H1 (cell line): ENCODE measurements around the gene FAU. TPM values are rescaled to one million over a fixed set of nuclear protein-coding genes. Genes with fewer than 3 reads are reported as not detected.
A peak's percentile ranks its signal among the peaks of the same experiment; 100 is the strongest.

Experiments
- CTCF ChIA-PET: fragments of 300-600 bp; sonication (Branson Sonifier 250); formaldehyde crosslinking; loops from one replicate; lab custom pipeline; 2021; ENCODE audit not compliant: partially characterized antibody; lab: Charles Lee
- POLR2A ChIA-PET: fragments of 300-600 bp; sonication (Branson Sonifier 250); formaldehyde crosslinking; loops from one replicate; lab custom pipeline; 2021; ENCODE audit warnings: inconsistent platforms; ENCODE audit not compliant: partially characterized antibody; lab: Charles Lee
- DNase-seq, 2 experiments: peaks; one replicate each; pipeline versions ENCODE4 v3.0.0 to v3.0.0-alpha.2; 2010 to 2022; ENCODE audit warnings: low spot score in 2 of 2, low read depth in 1 of 2, mixed read lengths in 1 of 2
- FAIRE-seq: peaks from 2 replicates; lab custom pipeline; 2011; peaks lifted over from hg19 to GRCh38; lab: Jason Lieb, UNC
- H2AFZ ChIP-seq: 2 replicates; pipeline ENCODE4 v1.8.1; 2012; ENCODE audit warnings: low read length, inconsistent platforms
- H2AK5ac ChIP-seq: 2 replicates; pipeline ENCODE4 v1.6.1; 2013; ENCODE audit warnings: low read depth, low read length
- H2BK120ac ChIP-seq: replicated peaks from 2 replicates; pipeline ENCODE3; 2013; ENCODE audit warnings: low read depth, low read length, inconsistent platforms
- H2BK12ac ChIP-seq: 2 replicates; pipeline ENCODE4 v1.6.1; 2013; ENCODE audit warnings: low read depth, low read length
- H2BK15ac ChIP-seq: 2 replicates; pipeline ENCODE4 v1.6.1; 2013; ENCODE audit warnings: low read length
- H2BK20ac ChIP-seq: 2 replicates; pipeline ENCODE4 v1.6.1; 2013; ENCODE audit warnings: low read length
- H2BK5ac ChIP-seq: 2 replicates; pipeline ENCODE4 v1.6.1; 2013; ENCODE audit warnings: low read depth, low read length
- H3K14ac ChIP-seq: 2 replicates; pipeline ENCODE4 v1.6.1; 2013; ENCODE audit warnings: inconsistent platforms; ENCODE audit not compliant: insufficient read length
- H3K18ac ChIP-seq: 2 replicates; pipeline ENCODE4 v1.6.1; 2013; ENCODE audit warnings: low read length; ENCODE audit errors: extremely low read depth
- H3K23ac ChIP-seq: 2 replicates; pipeline ENCODE4 v1.6.1; 2013; ENCODE audit warnings: inconsistent platforms; ENCODE audit not compliant: insufficient read length
- H3K23me2 ChIP-seq: 2 replicates; pipeline ENCODE4 v1.6.1; 2013; ENCODE audit warnings: low read depth, low read length
- H3K27ac ChIP-seq: 2 replicates; pipeline ENCODE4 v1.6.1; 2011; ENCODE audit warnings: low read depth, low read length, inconsistent platforms
- H3K27me3 ChIP-seq, 4 experiments: replicated peaks in 1 of 4; 1 replicate in 1 of 4; 2 replicates in 3 of 4; pipeline versions ENCODE4 v1.6.1 to v1.8.1; 2011 to 2013; ENCODE audit warnings: low read length in 3 of 4, mild to moderate bottlenecking in 3 of 4, inconsistent platforms in 2 of 4, mixed read lengths in 2 of 4, moderate library complexity in 1 of 4; ENCODE audit not compliant: control insufficient read depth in 3 of 4, insufficient read depth in 3 of 4; ENCODE audit errors: extremely low read depth in 1 of 4
- H3K36me3 ChIP-seq, 4 experiments: 2 replicates each; pipeline versions ENCODE4 v1.6.1 to v1.8.1; 2011 to 2013; ENCODE audit warnings: mild to moderate bottlenecking in 4 of 4, low read length in 3 of 4, moderate library complexity in 2 of 4, control low read depth in 1 of 4, inconsistent platforms in 1 of 4; ENCODE audit not compliant: insufficient read depth in 4 of 4, control insufficient read depth in 2 of 4
- H3K4ac ChIP-seq: replicated peaks from 2 replicates; pipeline ENCODE3; 2013; ENCODE audit warnings: low read length, low read depth, mixed read lengths, inconsistent platforms; ENCODE audit not compliant: insufficient read length
- H3K4me1 ChIP-seq, 4 experiments: replicated peaks in 1 of 4; 1 replicate in 1 of 4; 2 replicates in 3 of 4; pipeline versions ENCODE4 v1.6.1 to v1.8.1; 2011 to 2013; ENCODE audit warnings: low read length in 3 of 4, inconsistent platforms in 2 of 4, mixed read lengths in 1 of 4; ENCODE audit not compliant: insufficient read depth in 4 of 4, control insufficient read depth in 3 of 4
- H3K4me2 ChIP-seq, 2 experiments: 2 replicates each; pipeline versions ENCODE4 v1.6.1 to v1.8.1; 2011 to 2013; ENCODE audit warnings: low read depth in 2 of 2, low read length in 2 of 2, control low read depth in 1 of 2, inconsistent platforms in 1 of 2, mild to moderate bottlenecking in 1 of 2; ENCODE audit not compliant: insufficient read depth in 1 of 2
- H3K4me3 ChIP-seq, 4 experiments: fragments of 200-600, 300-600 bp in 1 of 4; sonication (generic), shearing (Covaris generic), sonication (Bioruptor Twin) in 1 of 4; 2 replicates each; pipeline versions ENCODE4 v1.5.1 to v1.8.1; 2011 to 2016; ENCODE audit warnings: low read length in 4 of 4, low read depth in 3 of 4, control low read depth in 2 of 4, inconsistent platforms in 2 of 4, mild to moderate bottlenecking in 2 of 4, mixed read lengths in 1 of 4, moderate library complexity in 1 of 4; ENCODE audit not compliant: insufficient read depth in 2 of 4; ENCODE audit errors: extremely low read depth in 1 of 4
- H3K56ac ChIP-seq: replicated peaks from 2 replicates; pipeline ENCODE3; 2013; ENCODE audit warnings: low read depth, mild to moderate bottlenecking, mixed read lengths, low read length, inconsistent platforms; ENCODE audit not compliant: insufficient read length
- H3K79me1 ChIP-seq: 2 replicates; pipeline ENCODE4 v1.6.1; 2013; ENCODE audit warnings: low read depth, low read length, control low read depth
- H3K79me2 ChIP-seq, 2 experiments: 2 replicates each; pipeline versions ENCODE4 v1.6.1 to v1.8.1; 2012 to 2013; ENCODE audit warnings: low read length in 2 of 2, mild to moderate bottlenecking in 2 of 2, inconsistent platforms in 1 of 2; ENCODE audit not compliant: insufficient read depth in 2 of 2, control insufficient read depth in 1 of 2
- H3K9ac ChIP-seq, 4 experiments: replicated peaks in 1 of 4; 1 replicate in 1 of 4; 2 replicates in 3 of 4; pipeline versions ENCODE4 v1.6.1 to v1.8.1; 2011 to 2013; ENCODE audit warnings: low read depth in 3 of 4, low read length in 3 of 4, control low read depth in 2 of 4, mild to moderate bottlenecking in 2 of 4, moderate library complexity in 2 of 4, inconsistent platforms in 1 of 4; ENCODE audit errors: extremely low read depth in 1 of 4
- H3K9me3 ChIP-seq, 2 experiments: 2 replicates each; pipeline versions ENCODE4 v1.6.1 to v1.8.1; 2012 to 2013; ENCODE audit warnings: mild to moderate bottlenecking in 2 of 2, moderate library complexity in 2 of 2, control low read depth in 1 of 2, inconsistent platforms in 1 of 2, low read depth in 1 of 2, low read length in 1 of 2, mixed read lengths in 1 of 2; ENCODE audit not compliant: insufficient read depth in 2 of 2
- H4K20me1 ChIP-seq, 2 experiments: replicated peaks in 1 of 2; 2 replicates each; pipeline versions ENCODE3 to v1.8.1; 2011 to 2013; ENCODE audit warnings: inconsistent platforms in 2 of 2, low read length in 2 of 2, mild to moderate bottlenecking in 1 of 2; ENCODE audit not compliant: insufficient read depth in 2 of 2, control insufficient read depth in 1 of 2
- H4K5ac ChIP-seq: 2 replicates; pipeline ENCODE4 v1.6.1; 2013; ENCODE audit warnings: low read length, low read depth, mixed read lengths, inconsistent platforms; ENCODE audit not compliant: insufficient read length
- H4K8ac ChIP-seq: 2 replicates; pipeline ENCODE4 v1.8.0; 2013; ENCODE audit warnings: mild to moderate bottlenecking, moderate library complexity, low read length, inconsistent platforms; ENCODE audit not compliant: insufficient read depth; ENCODE audit errors: extremely low read depth
- H4K91ac ChIP-seq: replicated peaks from 2 replicates; pipeline ENCODE3; 2013; ENCODE audit warnings: low read length, mixed read lengths, inconsistent platforms; ENCODE audit not compliant: insufficient read length
- ATF2 ChIP-seq: IDR thresholded peaks from 2 replicates; pipeline ENCODE4 v1.6.1; 2012; ENCODE audit warnings: low read length, inconsistent platforms
- EP300 ChIP-seq, 2 experiments: IDR thresholded peaks; 1 replicate in 1 of 2; 2 replicates in 1 of 2; pipeline ENCODE4 v1.6.1; 2011 to 2012; ENCODE audit warnings: low read depth in 2 of 2, low read length in 2 of 2, mild to moderate bottlenecking in 2 of 2, borderline replicate concordance in 1 of 2, inconsistent platforms in 1 of 2, moderate library complexity in 1 of 2
- SIN3A ChIP-seq, 2 experiments: IDR thresholded peaks in 1 of 2; conservative IDR thresholded peaks in 1 of 2; 2 replicates each; pipeline ENCODE4 v1.6.1; 2011 to 2012; ENCODE audit warnings: low read length in 2 of 2, improper control_type of control experiment in 1 of 2, low read depth in 1 of 2, mild to moderate bottlenecking in 1 of 2
- WGBS, 2 experiments: shearing (Covaris generic) in 1 of 2; methylation state at CpG; one replicate each; pipeline versions ENCODE4 v1.1.6 to v1.1.7; 2013 to 2015; ENCODE audit warnings: low lambda C conversion rate in 2 of 2, mixed read lengths in 2 of 2, inconsistent platforms in 1 of 2, low coverage in 1 of 2, missing lambda C conversion rate in 1 of 2; ENCODE audit not compliant: insufficient replicate concordance in 2 of 2, insufficient coverage in 1 of 2, insufficient read length in 1 of 2; ENCODE audit errors: extremely low coverage in 1 of 2, missing lambda C conversion rate in 1 of 2; 5-methylcytosine and 5-hydroxymethylcytosine counted together
- polyA plus RNA-seq, 7 experiments: library from polyadenylated mRNA; depleted of rRNA in 3 of 7; stranded (reverse) in 5 of 7; unstranded in 2 of 7; fragments of >200 nt in 5 of 7; fragments of 200-250 nt in 2 of 7; gene quantifications; 1 replicate in 5 of 7; 2 replicates in 1 of 7; 4 replicates in 1 of 7; pipeline versions ENCODE4 v1.2.1 to v1.2.3, GENCODE V29; 2011 to 2013; ENCODE audit warnings: missing spikeins in 2 of 7, mixed read lengths in 2 of 7
- total RNA-seq: library from RNA; stranded (reverse); fragmentation: NEBNext Ultra II Directional; extraction: Animal tissue kit (Norgen Biotek cat#: 25700); gene quantifications from 2 replicates; pipeline ENCODE4 v1.2.1, GENCODE V29; 2021

FAU gene
- total and polyA plus RNA-seq, 2 of the 8 experiments (the other 6 are each of a cell fraction or from before 2014, with no cell fraction given): 826 to 896 TPM

GRCh38 chr11:65113839-65114238, 8.1 kb downstream of the FAU start:
- no peak overlapping the region for H2BK12ac ChIP-seq
- H2BK15ac ChIP-seq: no peak overlapping the region
- no peak overlapping the region for H3K56ac ChIP-seq
- WGBS, 2 experiments: 91% methylated on average over 6 of the region's 6 CpGs; no CpG with 5 or more reads in 1 of the 2 experiments
- H2AFZ ChIP-seq: no peak overlapping the region
- no peak overlapping the region for H4K8ac ChIP-seq
- no peak overlapping the region for H3K18ac ChIP-seq
- DNase-seq: no peak
- peak overlapping the region; percentile 71 to 95; a peak in 2 of 4 replicates for H3K4me2 ChIP-seq
- H3K79me1 ChIP-seq: peaks cover 8% of the 10 kb centered on the region
- peaks cover 2 to 26% (median 19%) of the 10 kb centered on the region in 4 experiments for H3K4me1 ChIP-seq
- H3K9ac ChIP-seq: no peak overlapping the region
- H3K4me3 ChIP-seq: peak overlapping the region in 1 of 4 experiments; percentile 90; a peak in 1 of 8 replicates
- no peaks in the 10 kb centered on the region for H3K9me3 ChIP-seq
- no peak overlapping the region for H2BK120ac ChIP-seq
- no peaks in the 10 kb centered on the region for H3K27me3 ChIP-seq
- no peak for TF ChIP-seq ATF2
- TF ChIP-seq EP300 (IDR thresholded peaks at IDR 0.05; ENCODE audit: borderline replicate concordance in 1 of 2, low read depth in 2 of 2, low read length in 2 of 2): no peak
- no peak for TF ChIP-seq SIN3A (conservative IDR thresholded peaks at IDR 0.05 in 1 of 2, IDR thresholded peaks at IDR 0.05 in 1 of 2; ENCODE audit: low read depth in 1 of 2, low read length in 2 of 2)
- H2BK5ac ChIP-seq: no peak overlapping the region
- no peak overlapping the region for H3K27ac ChIP-seq
- no peak overlapping the region for H3K4ac ChIP-seq
- no peak overlapping the region for H2AK5ac ChIP-seq
- CTCF ChIA-PET: interaction anchor here (1.3 to 7.9 kb wide), 8 partner anchors 8 to 264 kb away, joined by 4 to 85 read pairs (median 10); partner anchors contain the start of genes CAPN1, FAU and MRPL49
- peaks cover 4 to 20% of the 10 kb centered on the region in 2 experiments for H4K20me1 ChIP-seq
- peaks cover 0 to 6% of the 10 kb centered on the region in 2 experiments; a peak in 1 of 4 replicates for H3K79me2 ChIP-seq
- no peak overlapping the region for H4K5ac ChIP-seq
- no peak overlapping the region for H2BK20ac ChIP-seq
- H3K23me2 ChIP-seq: peaks cover 17% of the 10 kb centered on the region; the same call in 1 of the 2 replicates
- POLR2A ChIA-PET: interaction anchor here (1.1 to 17.4 kb wide), 14 partner anchors 8 to 266 kb away, joined by 3 to 305 read pairs (median 6); partner anchors contain the start of genes ARL2, CAPN1, FAU and MRPL49
- no peak overlapping the region for H3K14ac ChIP-seq
- no peak for FAIRE-seq
- H3K36me3 ChIP-seq: peaks cover 0 to 10% (median 3%) of the 10 kb centered on the region in 4 experiments; a peak in 2 of 8 replicates
- H3K23ac ChIP-seq: no peak overlapping the region
- H4K91ac ChIP-seq: no peak overlapping the region
